Glutamatergic neuron (in vitro differentiated cells): Measurements from ENCODE around the gene PBOV1. TPM values are rescaled to one million over a fixed set of nuclear protein-coding genes. Genes with fewer than 3 reads are reported as not detected.
A peak's percentile ranks its signal among the peaks of the same experiment; 100 is the strongest.

Experiments used
- DNase-seq: peaks from one replicate; pipeline ENCODE4 v3.0.0; 2022
- H3K27ac Mint-ChIP-seq: one replicate; pipeline ENCODE4 v1.8.0; 2020; ENCODE audit warnings: mild to moderate bottlenecking, mixed read lengths, inconsistent platforms; ENCODE audit not compliant: unreplicated experiment
- H3K27me3 Mint-ChIP-seq: one replicate; pipeline ENCODE4 v1.8.0; 2020; ENCODE audit warnings: mild to moderate bottlenecking, moderate library complexity, mixed read lengths, inconsistent platforms; ENCODE audit not compliant: unreplicated experiment
- H3K36me3 Mint-ChIP-seq: one replicate; pipeline ENCODE4 v1.8.0; 2020; ENCODE audit warnings: mild to moderate bottlenecking, mixed read lengths, inconsistent platforms; ENCODE audit not compliant: unreplicated experiment
- H3K4me1 Mint-ChIP-seq: one replicate; pipeline ENCODE4 v1.8.0; 2020; ENCODE audit warnings: mild to moderate bottlenecking, low read depth, mixed read lengths, inconsistent platforms; ENCODE audit not compliant: unreplicated experiment
- H3K4me3 Mint-ChIP-seq: one replicate; pipeline ENCODE4 v1.8.0; 2020; ENCODE audit warnings: mild to moderate bottlenecking, mixed read lengths, inconsistent platforms; ENCODE audit not compliant: unreplicated experiment
- H3K9me3 Mint-ChIP-seq: one replicate; pipeline ENCODE4 v1.8.0; 2020; ENCODE audit warnings: mild to moderate bottlenecking, moderate library complexity, mixed read lengths, inconsistent platforms; ENCODE audit not compliant: unreplicated experiment
- total RNA-seq: library from RNA; stranded (reverse); fragmentation: NEBNext Ultra II Directional; extraction: Animal tissue kit (Norgen Biotek cat#: 25700); gene quantifications from one replicate; pipeline ENCODE4 v1.2.1, GENCODE V29; 2021; ENCODE audit not compliant: unreplicated experiment
- TF ChIP-seq, protein P1 (sequence below): fragments of 200-600 bp; sonication (generic); IDR thresholded peaks from one replicate; pipeline ENCODE4 v1.5.0; 2021; ENCODE audit not compliant: partially characterized antibody, unreplicated experiment

PBOV1 gene
- total RNA-seq, 1 donor from 2014 or later = not detected

DNA sequence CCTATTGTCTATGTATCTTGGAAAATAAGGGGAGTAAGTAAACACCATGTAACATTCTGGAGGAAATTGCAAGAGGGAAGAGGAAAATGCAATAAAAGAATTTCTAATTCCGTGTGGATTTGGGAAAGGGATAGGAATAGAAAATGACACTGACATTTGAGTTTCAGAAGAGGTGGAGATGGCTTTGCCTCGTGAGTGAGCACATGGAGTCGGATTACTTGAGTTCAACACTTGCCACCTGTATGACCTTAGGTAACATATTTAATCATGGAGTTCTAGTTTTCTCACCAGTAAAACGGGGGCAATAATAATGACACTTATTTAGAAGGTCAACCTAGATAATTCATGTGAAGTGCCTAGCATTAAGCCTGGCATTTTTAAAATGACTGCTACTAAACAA is 10.8 kb upstream of the PBOV1 start:
- peaks cover 40% of the 10 kb centered on the region for H3K4me1 Mint-ChIP-seq
- H3K27me3 Mint-ChIP-seq = no peaks in the 10 kb centered on the region
- DNase-seq = no peak
- H3K4me3 Mint-ChIP-seq = no peak overlapping the region
- peak overlapping the region; percentile 10 for H3K27ac Mint-ChIP-seq
- H3K9me3 Mint-ChIP-seq = peaks cover 2% of the 10 kb centered on the region
- H3K36me3 Mint-ChIP-seq = no peaks in the 10 kb centered on the region
- TF ChIP-seq, protein P1, sequence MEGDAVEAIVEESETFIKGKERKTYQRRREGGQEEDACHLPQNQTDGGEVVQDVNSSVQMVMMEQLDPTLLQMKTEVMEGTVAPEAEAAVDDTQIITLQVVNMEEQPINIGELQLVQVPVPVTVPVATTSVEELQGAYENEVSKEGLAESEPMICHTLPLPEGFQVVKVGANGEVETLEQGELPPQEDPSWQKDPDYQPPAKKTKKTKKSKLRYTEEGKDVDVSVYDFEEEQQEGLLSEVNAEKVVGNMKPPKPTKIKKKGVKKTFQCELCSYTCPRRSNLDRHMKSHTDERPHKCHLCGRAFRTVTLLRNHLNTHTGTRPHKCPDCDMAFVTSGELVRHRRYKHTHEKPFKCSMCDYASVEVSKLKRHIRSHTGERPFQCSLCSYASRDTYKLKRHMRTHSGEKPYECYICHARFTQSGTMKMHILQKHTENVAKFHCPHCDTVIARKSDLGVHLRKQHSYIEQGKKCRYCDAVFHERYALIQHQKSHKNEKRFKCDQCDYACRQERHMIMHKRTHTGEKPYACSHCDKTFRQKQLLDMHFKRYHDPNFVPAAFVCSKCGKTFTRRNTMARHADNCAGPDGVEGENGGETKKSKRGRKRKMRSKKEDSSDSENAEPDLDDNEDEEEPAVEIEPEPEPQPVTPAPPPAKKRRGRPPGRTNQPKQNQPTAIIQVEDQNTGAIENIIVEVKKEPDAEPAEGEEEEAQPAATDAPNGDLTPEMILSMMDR = no peak

GRCh38 chr6:138227316-138227781 is 9.1 kb upstream of the PBOV1 start:
- TF ChIP-seq, protein P1 = no peak
- H3K4me1 Mint-ChIP-seq = peaks cover 40% of the 10 kb centered on the region
- DNase-seq = no peak
- peaks cover 2% of the 10 kb centered on the region for H3K9me3 Mint-ChIP-seq
- H3K4me3 Mint-ChIP-seq = peak overlapping the region; percentile 69
- H3K27me3 Mint-ChIP-seq = no peaks in the 10 kb centered on the region
- H3K36me3 Mint-ChIP-seq = no peaks in the 10 kb centered on the region
- peak overlapping the region; percentile 83 for H3K27ac Mint-ChIP-seq

DNA sequence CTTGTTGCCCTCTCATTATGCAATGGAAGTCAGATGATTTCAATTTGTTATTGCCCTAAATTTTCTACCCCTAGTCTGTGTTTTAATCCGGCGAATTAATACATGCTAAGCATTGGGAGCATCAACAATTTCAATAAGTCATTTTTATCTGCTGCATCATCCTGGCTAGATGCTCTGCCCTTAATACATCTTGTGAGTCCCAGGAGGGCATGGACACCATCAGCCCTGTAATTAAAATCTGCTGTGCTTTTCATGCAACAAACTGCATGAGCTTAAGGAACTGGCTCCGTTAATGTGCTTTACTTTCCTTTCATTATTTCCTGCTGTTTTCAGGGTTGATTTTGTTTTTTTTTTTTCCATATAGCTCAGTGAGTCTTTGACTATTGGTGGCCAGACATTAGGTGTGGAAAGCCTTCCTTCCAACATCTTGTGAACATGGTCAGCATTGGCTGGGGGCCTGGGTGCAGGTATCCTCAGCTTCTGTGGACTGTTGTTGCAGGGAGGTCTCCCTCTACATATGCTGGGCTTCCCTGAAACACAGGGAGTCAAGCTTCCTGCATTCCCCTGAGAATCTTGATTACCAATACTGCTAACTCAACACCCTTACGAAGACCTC is 8.5 kb upstream of the PBOV1 start:
- H3K9me3 Mint-ChIP-seq = peaks cover 2% of the 10 kb centered on the region
- peaks cover 2% of the 10 kb centered on the region for H3K27me3 Mint-ChIP-seq
- peaks cover 40% of the 10 kb centered on the region for H3K4me1 Mint-ChIP-seq
- TF ChIP-seq, protein P1 = no peak
- H3K36me3 Mint-ChIP-seq = no peaks in the 10 kb centered on the region
- DNase-seq = no peak
- H3K4me3 Mint-ChIP-seq = peak overlapping the region; percentile 69
- H3K27ac Mint-ChIP-seq = peak overlapping the region; percentile 83

- Mint-ChIP-seq H3K4me3 (no peak overlapping the region), H3K36me3 (no peaks in the 10 kb centered on the region), H3K27ac (peak overlapping the region; percentile 83), H3K4me1 (peaks cover 40% of the 10 kb centered on the region), H3K27me3 (peaks cover 2% of the 10 kb centered on the region), H3K9me3 (peaks cover 2% of the 10 kb centered on the region)
- TF ChIP-seq, protein P1 = no peak
- DNase-seq = no peak
Observed at GRCh38 chr6:138225953-138226352, 7.7 kb upstream of the PBOV1 start.

DNA sequence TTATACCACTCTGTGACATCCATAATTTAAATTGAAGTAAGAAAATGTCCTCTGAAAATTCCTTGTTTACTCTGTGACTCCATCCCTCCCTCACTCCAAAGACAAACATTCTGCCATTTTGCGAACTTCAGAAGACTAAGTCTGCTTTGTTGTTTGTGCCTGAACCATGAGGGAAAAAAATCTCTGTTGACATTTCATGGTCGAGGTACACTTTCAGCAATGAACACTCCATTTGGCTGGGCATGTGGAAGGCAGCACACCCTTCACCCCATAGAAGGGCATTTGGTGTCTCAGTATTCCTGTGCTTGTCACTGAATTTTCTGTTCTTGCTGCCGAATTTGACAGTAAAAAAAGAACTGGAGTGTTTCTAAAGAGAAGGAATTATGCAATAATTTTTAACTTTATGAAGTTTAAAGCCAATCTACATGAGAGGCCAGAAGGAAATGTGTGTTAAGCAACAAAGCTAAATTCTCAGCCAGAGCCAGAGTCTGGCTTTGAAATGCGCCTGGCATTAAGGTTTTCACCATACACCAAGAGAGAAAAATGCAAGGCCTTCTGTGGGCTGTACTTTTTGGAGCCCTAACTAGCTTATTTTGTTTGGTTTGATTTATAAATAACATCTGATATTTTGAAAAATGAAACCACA is 4.7 kb upstream of the PBOV1 start:
- DNase-seq = no peak
- Mint-ChIP-seq H3K9me3 (peaks cover 2% of the 10 kb centered on the region), H3K27ac (no peak overlapping the region), H3K27me3 (peaks cover 3% of the 10 kb centered on the region), H3K36me3 (no peaks in the 10 kb centered on the region), H3K4me3 (no peak overlapping the region), H3K4me1 (peaks cover 21% of the 10 kb centered on the region)
- TF ChIP-seq, protein P1 = no peak
